Endodermal cell (in vitro differentiated cells): Measurements from ENCODE around the gene AOPEP. TPM values are rescaled to one million over a fixed set of nuclear protein-coding genes. Genes with fewer than 3 reads are reported as not detected.

Source experiments
- DNase-seq: peaks from one replicate; pipeline ENCODE4 v3.0.0-alpha.2; 2017
- H3K27ac ChIP-seq: 2 replicates; pipeline ENCODE4 v1.5.1; 2013; ENCODE audit warnings: mild to moderate bottlenecking, low read depth, low read length, moderate library complexity
- H3K27me3 ChIP-seq: 2 replicates; pipeline ENCODE4 v1.6.1; 2013; ENCODE audit warnings: mild to moderate bottlenecking, low read length, moderate library complexity; ENCODE audit not compliant: insufficient read depth, control insufficient read depth, poor library complexity, severe bottlenecking
- H3K36me3 ChIP-seq: 2 replicates; pipeline ENCODE4 v1.7.0; 2013; ENCODE audit warnings: mild to moderate bottlenecking, low read length, moderate library complexity; ENCODE audit not compliant: control insufficient read depth, insufficient read depth
- H3K4me1 ChIP-seq: one replicate; pipeline ENCODE4 v1.7.0; 2013; ENCODE audit warnings: low read length; ENCODE audit not compliant: control insufficient read depth, insufficient read depth
- H3K4me3 ChIP-seq: 2 replicates; pipeline ENCODE4 v1.5.1; 2013; ENCODE audit warnings: mild to moderate bottlenecking, low read length, moderate library complexity
- H3K9ac ChIP-seq: 2 replicates; pipeline ENCODE4 v1.6.1; 2013; ENCODE audit warnings: mild to moderate bottlenecking, low read length, moderate library complexity; ENCODE audit not compliant: poor library complexity, severe bottlenecking; ENCODE audit errors: extremely low read depth
- H3K9me3 ChIP-seq: 2 replicates; pipeline ENCODE4 v1.6.1; 2013; ENCODE audit warnings: mild to moderate bottlenecking, low read length, moderate library complexity; ENCODE audit not compliant: control insufficient read depth
- H3K27ac Mint-ChIP-seq: 2 replicates; pipeline ENCODE4 v1.8.0; 2020; ENCODE audit warnings: mixed read lengths
- H3K27me3 Mint-ChIP-seq: 2 replicates; pipeline ENCODE4 v1.8.0; 2021; ENCODE audit warnings: mild to moderate bottlenecking, mixed read lengths; ENCODE audit not compliant: insufficient read depth
- H3K36me3 Mint-ChIP-seq: 2 replicates; pipeline ENCODE4 v1.8.0; 2020; ENCODE audit warnings: low read depth, mixed read lengths
- H3K4me1 Mint-ChIP-seq: 2 replicates; pipeline ENCODE4 v1.8.0; 2020; ENCODE audit warnings: mixed read lengths
- H3K4me3 Mint-ChIP-seq: 2 replicates; pipeline ENCODE4 v1.8.0; 2020; ENCODE audit warnings: mild to moderate bottlenecking, moderate library complexity, mixed read lengths
- H3K9me3 Mint-ChIP-seq: 2 replicates; pipeline ENCODE4 v1.8.0; 2020; ENCODE audit warnings: mild to moderate bottlenecking, mixed read lengths
- CTCF ChIP-seq: fragments of 200-600 bp; sonication (generic); conservative IDR thresholded peaks from 2 replicates; pipeline ENCODE4 v1.5.0; 2021; ENCODE audit warnings: antibody characterized with exemption, mild to moderate bottlenecking
- WGBS, 2 experiments: methylation state at CpG; one replicate each; pipeline versions ENCODE4 v1.1.5 to v1.1.7; 2013; ENCODE audit warnings: missing lambda C conversion rate in 2 of 2, mixed read lengths in 1 of 2; ENCODE audit not compliant: insufficient coverage in 1 of 2, insufficient read length in 1 of 2; 5-methylcytosine and 5-hydroxymethylcytosine counted together
- total RNA-seq, 2 donors: library from RNA; stranded (reverse); fragmentation: NEBNext Ultra II Directional in 1 of 2; extraction: Animal tissue kit (Norgen Biotek cat#: 25700) in 1 of 2; gene quantifications; 2 replicates in 1 of 2; 3 replicates in 1 of 2; pipeline ENCODE4 v1.2.1, GENCODE V29; 2021

Gene AOPEP
- total RNA-seq, 2 donors from 2014 or later, result 23.4 to 33.7 TPM

GRCh38 chr9:94681508-94681907 is 45.0 kb upstream of the AOPEP start:
- Histone ChIP-seq H3K27ac (no peak overlapping the region), H3K4me1 (peaks cover 5% of the 10 kb centered on the region), H3K27me3 (peaks cover 39% of the 10 kb centered on the region), H3K4me3 (no peak overlapping the region), H3K9ac (no peak overlapping the region), H3K9me3 (no peaks in the 10 kb centered on the region), H3K36me3 (no peaks in the 10 kb centered on the region)
- peak; percentile 82 for TF ChIP-seq CTCF
- whole genome bisulfite sequencing, 2 experiments, result 35 to 50% methylated on average over 3 to 7 of the region's 7 CpGs
- peak; percentile 86 for DNase-seq
- Mint-ChIP-seq H3K27ac (no peak overlapping the region), H3K4me1 (peaks cover 12% of the 10 kb centered on the region), H3K27me3 (peaks cover 69% of the 10 kb centered on the region), H3K36me3 (no peaks in the 10 kb centered on the region), H3K9me3 (no peaks in the 10 kb centered on the region), H3K4me3 (no peak overlapping the region)

GRCh38 chr9:94685359-94685758 is 41.1 kb upstream of the AOPEP start:
- Histone ChIP-seq H3K27me3 (peaks cover 14% of the 10 kb centered on the region), H3K36me3 (no peaks in the 10 kb centered on the region), H3K9me3 (no peaks in the 10 kb centered on the region), H3K4me3 (no peak overlapping the region), H3K9ac (no peak overlapping the region), H3K4me1 (no peaks in the 10 kb centered on the region), H3K27ac (no peak overlapping the region)
- TF ChIP-seq CTCF, result no peak
- no peak for DNase-seq
- 92 to 100% methylated on average over 2 of the region's 2 CpGs for WGBS, 2 experiments
- H3K9me3 Mint-ChIP-seq, result no peaks in the 10 kb centered on the region
- H3K27me3 Mint-ChIP-seq, result peaks cover 63% of the 10 kb centered on the region
- H3K36me3 Mint-ChIP-seq, result no peaks in the 10 kb centered on the region
- no peak overlapping the region for H3K4me3 Mint-ChIP-seq
- no peak overlapping the region for H3K27ac Mint-ChIP-seq
- peaks cover 3% of the 10 kb centered on the region for H3K4me1 Mint-ChIP-seq

GRCh38 chr9:94687451-94687850 is 39.0 kb upstream of the AOPEP start:
- H3K4me3 Mint-ChIP-seq, result no peak overlapping the region
- no peak for DNase-seq
- no peak for TF ChIP-seq CTCF
- no peak overlapping the region for H3K27ac Mint-ChIP-seq
- Histone ChIP-seq H3K27ac (no peak overlapping the region), H3K27me3 (peaks cover 8% of the 10 kb centered on the region), H3K4me1 (no peaks in the 10 kb centered on the region), H3K9ac (no peak overlapping the region), H3K36me3 (no peaks in the 10 kb centered on the region), H3K9me3 (no peaks in the 10 kb centered on the region), H3K4me3 (no peak overlapping the region)
- H3K9me3 Mint-ChIP-seq, result no peaks in the 10 kb centered on the region
- peaks cover 7% of the 10 kb centered on the region for H3K4me1 Mint-ChIP-seq
- 78% methylated on average over 2 of the region's 2 CpGs; no CpG with 5 or more reads in 1 of the 2 experiments for WGBS, 2 experiments
- no peaks in the 10 kb centered on the region for H3K36me3 Mint-ChIP-seq
- H3K27me3 Mint-ChIP-seq, result peaks cover 54% of the 10 kb centered on the region
